Heart right ventricle (tissue), 16 donors: ENCODE results near the gene CORO7. TPM values are rescaled to one million over a fixed set of nuclear protein-coding genes. Genes with fewer than 3 reads are reported as not detected.

Source experiments
- ATAC-seq, 8 donors: fragments of 200-7000 bp; cut with Tn5 transposase; one replicate each; pipeline ENCODE4 v1.9.1; 2020; ENCODE audit warnings: mild to moderate bottlenecking in 8 of 8, moderate library complexity in 8 of 8, moderate number of reproducible peaks in 1 of 8
- DNase-seq, 2 donors: peaks; one replicate each; pipeline ENCODE4 v3.0.0-alpha.2; 2020
- H3K27ac ChIP-seq, 10 donors: fragments of 200-600 bp; sonication (generic) in 2 of 10; one replicate each; pipeline versions ENCODE4 v1.5.0 to v1.8.0; 2020 to 2022; ENCODE audit warnings: mild to moderate bottlenecking in 3 of 10
- H3K27me3 ChIP-seq, 7 donors: fragments of 200-600 bp; one replicate each; pipeline ENCODE4 v1.8.0; 2021 to 2022; ENCODE audit warnings: mild to moderate bottlenecking in 2 of 7
- H3K36me3 ChIP-seq, 9 donors: fragments of 200-600 bp; sonication (generic) in 1 of 9; one replicate each; pipeline versions ENCODE4 v1.5.0 to v1.8.0; 2020 to 2022; ENCODE audit warnings: mild to moderate bottlenecking in 2 of 9
- H3K4me1 ChIP-seq, 9 donors: fragments of 200-600 bp; sonication (generic) in 1 of 9; one replicate each; pipeline versions ENCODE4 v1.5.0 to v1.8.0; 2020 to 2022; ENCODE audit warnings: mild to moderate bottlenecking in 4 of 9
- H3K4me3 ChIP-seq, 10 donors: fragments of 200-600 bp; sonication (generic) in 2 of 10; one replicate each; pipeline versions ENCODE4 v1.5.0 to v1.8.0; 2020 to 2022; ENCODE audit warnings: mild to moderate bottlenecking in 7 of 10, moderate library complexity in 2 of 10
- H3K9me3 ChIP-seq, 11 donors: fragments of 200-600 bp in 10 of 11; sonication (generic) in 2 of 11; one replicate each; pipeline versions ENCODE4 v1.5.0 to v1.8.0; 2013 to 2022; ENCODE audit warnings: mild to moderate bottlenecking in 2 of 11, control low read depth in 1 of 11, moderate library complexity in 1 of 11
- WGBS, 2 donors: extraction: QIAGEN DNeasy Blood & Tissue Kit; methylation state at CpG; one replicate each; pipeline ENCODE4 v1.1.7; 2013; ENCODE audit warnings: inconsistent platforms in 1 of 2; 5-methylcytosine and 5-hydroxymethylcytosine counted together
- intact Hi-C, 10 donors: fragments of 100-400 bp; cut with DNase I; formaldehyde crosslinking; loops; one replicate each; pipeline versions ENCODE4 v1.11.1 to v1.14.2; 2022
- long read RNA-seq, 3 donors: library from polyadenylated mRNA; unstranded; transcript quantifications; one replicate each; pipeline ENCODE4 v2.0.0, GENCODE V29; 2020 to 2021
- polyA plus RNA-seq, 2 donors: library from polyadenylated mRNA; stranded (reverse); fragments of 200-250 nt; gene quantifications; one replicate each; pipeline ENCODE4 v1.2.3, GENCODE V29; 2013
- total RNA-seq, 10 donors: library from RNA; stranded (reverse); fragmentation: NEBNext Ultra II Directional in 3 of 10; extraction: Animal tissue kit (Norgen Biotek cat#: 25700) in 3 of 10; gene quantifications; one replicate each; pipeline versions ENCODE4 v1.2.1 to v1.2.4, GENCODE V29; 2021 to 2023
- TF ChIP-seq, protein P1 (sequence below), 9 donors: fragments of 200-600 bp; sonication (generic) in 2 of 9; IDR thresholded peaks; one replicate each; pipeline versions ENCODE4 v1.5.0 to v1.8.0; 2021 to 2022; ENCODE audit warnings: antibody characterized with exemption in 9 of 9, mild to moderate bottlenecking in 5 of 9, moderate library complexity in 1 of 9
- donor health status: Arrhythmogenic right ventricular cardiomyopathy.
- donor health status: ischemic (EF 13 %, LVEDD 7.1; RV severe dilation, severe dysfunction).
- donor health status: healthy with polysubstance abuse.
- donor health status: DM: no; HTN: yes; CAD: no.
- donor health status: DM: no; HTN: no; CAD: no.
- donor health status: ischemic (EF 25% LVEDD 6.9; RV normal size, moderate dysfunction).
- donor health status: ischemic (EF 25% LVEDD 5.7; RV mildly dilated, moderate dysfunction).
- donor health status: healthy.
- donor health status: DM: yes; HTN: yes; CAD: no.
- donor health status: Ischemic cardiomyopathy.
- donor health status: ischemic (EF 35%, LVEDD 5.7; RV mildly dilated, moderate dysfunction).
- donor health status: nonischemic (EF 11% LVEDD 7.7; RV severe dilation, severe dysfunction).
- donor health status: DM: yes; HTN: yes; CAD: no.
- donor health status: PGD.
- donor health status: ischemic (EF 29% LVEDD 5.4; RV normal size, mild dysfunction).
- donor health status: nonischemic (EF 23%, LVEDD 6.1; RV moderate dilation, normal function).

The CORO7 gene
- 10 to 100 TPM in 5 of 10 donors, 1 to 10 TPM in 5; 6.5 to 21.8 (median 10.1) TPM for total RNA-seq
- 10 to 100 TPM; 11.9 to 17.0 TPM for polyA plus RNA-seq
- long read RNA-seq, donor 1, partial matches to known transcripts = 0 of 3 reads
- long read RNA-seq, donor 1, other reads (novel, unspliced or antisense) = 3 of 3 reads
- long read RNA-seq, donor 2, partial matches to known transcripts = 3 of 7 reads
- long read RNA-seq, donor 2, other reads (novel, unspliced or antisense) = 2 of 7 reads
- long read RNA-seq, donor 3, partial matches to known transcripts = 9 of 16 reads
- long read RNA-seq, donor 3, other reads (novel, unspliced or antisense) = 4 of 16 reads

- DNase-seq (peak; percentile 97 to 98), ATAC-seq (peak; percentile 95 to 97 (median 96))
- Histone ChIP-seq H3K36me3 (peaks cover 0 to 20% (median 0%) of the 10 kb centered on the region in 9 donors), H3K27ac (peak within 1 kb of the TSS; percentile 56 to 95 (median 86)), H3K4me3 (peak within 1 kb of the TSS; percentile 77 to 99 (median 94)), H3K27me3 (no peaks in the 10 kb centered on the region), H3K9me3 (no peaks in the 10 kb centered on the region), H3K4me1 (peaks cover 6 to 62% (median 30%) of the 10 kb centered on the region in 9 donors)
- TF ChIP-seq, protein P1, sequence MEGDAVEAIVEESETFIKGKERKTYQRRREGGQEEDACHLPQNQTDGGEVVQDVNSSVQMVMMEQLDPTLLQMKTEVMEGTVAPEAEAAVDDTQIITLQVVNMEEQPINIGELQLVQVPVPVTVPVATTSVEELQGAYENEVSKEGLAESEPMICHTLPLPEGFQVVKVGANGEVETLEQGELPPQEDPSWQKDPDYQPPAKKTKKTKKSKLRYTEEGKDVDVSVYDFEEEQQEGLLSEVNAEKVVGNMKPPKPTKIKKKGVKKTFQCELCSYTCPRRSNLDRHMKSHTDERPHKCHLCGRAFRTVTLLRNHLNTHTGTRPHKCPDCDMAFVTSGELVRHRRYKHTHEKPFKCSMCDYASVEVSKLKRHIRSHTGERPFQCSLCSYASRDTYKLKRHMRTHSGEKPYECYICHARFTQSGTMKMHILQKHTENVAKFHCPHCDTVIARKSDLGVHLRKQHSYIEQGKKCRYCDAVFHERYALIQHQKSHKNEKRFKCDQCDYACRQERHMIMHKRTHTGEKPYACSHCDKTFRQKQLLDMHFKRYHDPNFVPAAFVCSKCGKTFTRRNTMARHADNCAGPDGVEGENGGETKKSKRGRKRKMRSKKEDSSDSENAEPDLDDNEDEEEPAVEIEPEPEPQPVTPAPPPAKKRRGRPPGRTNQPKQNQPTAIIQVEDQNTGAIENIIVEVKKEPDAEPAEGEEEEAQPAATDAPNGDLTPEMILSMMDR (IDR thresholded peaks at IDR 0.05) = no peak
- intact Hi-C loops = loop anchor here in 1 of 10 donors (5.0 kb wide), 1 partner anchor 234 kb away; no protein-coding TSS in a partner anchor
- WGBS, 2 donors = 0 to 1% methylated on average over 61 to 92 of the region's 92 CpGs
Measured at GRCh38 chr16:4416200-4417032, at the start of gene CORO7. CORO7 (minus strand) TSS chr16:4416596; CDS start chr16:4416518, 78 bp downstream.

- ATAC-seq (peak in 1 of 8 donors; percentile 1), DNase-seq (no peak)
- Histone ChIP-seq H3K9me3 (no peaks in the 10 kb centered on the region), H3K4me1 (peaks cover 0 to 30% (median 10%) of the 10 kb centered on the region in 9 donors), H3K27me3 (no peaks in the 10 kb centered on the region), H3K4me3 (no peak overlapping the region), H3K27ac (peak overlapping the region in 3 of 10 donors; percentile 6 to 53 (median 52)), H3K36me3 (peaks cover 0 to 95% (median 4%) of the 10 kb centered on the region in 9 donors)
- TF ChIP-seq, protein P1 (IDR thresholded peaks at IDR 0.05) = no peak
- intact Hi-C loops = no loop called here
- WGBS, 2 donors = 75 to 76% methylated on average over 22 of the region's 22 CpGs
Measured at GRCh38 chr16:4463522-4464163, 47.2 kb upstream of the CORO7 start.

DNA sequence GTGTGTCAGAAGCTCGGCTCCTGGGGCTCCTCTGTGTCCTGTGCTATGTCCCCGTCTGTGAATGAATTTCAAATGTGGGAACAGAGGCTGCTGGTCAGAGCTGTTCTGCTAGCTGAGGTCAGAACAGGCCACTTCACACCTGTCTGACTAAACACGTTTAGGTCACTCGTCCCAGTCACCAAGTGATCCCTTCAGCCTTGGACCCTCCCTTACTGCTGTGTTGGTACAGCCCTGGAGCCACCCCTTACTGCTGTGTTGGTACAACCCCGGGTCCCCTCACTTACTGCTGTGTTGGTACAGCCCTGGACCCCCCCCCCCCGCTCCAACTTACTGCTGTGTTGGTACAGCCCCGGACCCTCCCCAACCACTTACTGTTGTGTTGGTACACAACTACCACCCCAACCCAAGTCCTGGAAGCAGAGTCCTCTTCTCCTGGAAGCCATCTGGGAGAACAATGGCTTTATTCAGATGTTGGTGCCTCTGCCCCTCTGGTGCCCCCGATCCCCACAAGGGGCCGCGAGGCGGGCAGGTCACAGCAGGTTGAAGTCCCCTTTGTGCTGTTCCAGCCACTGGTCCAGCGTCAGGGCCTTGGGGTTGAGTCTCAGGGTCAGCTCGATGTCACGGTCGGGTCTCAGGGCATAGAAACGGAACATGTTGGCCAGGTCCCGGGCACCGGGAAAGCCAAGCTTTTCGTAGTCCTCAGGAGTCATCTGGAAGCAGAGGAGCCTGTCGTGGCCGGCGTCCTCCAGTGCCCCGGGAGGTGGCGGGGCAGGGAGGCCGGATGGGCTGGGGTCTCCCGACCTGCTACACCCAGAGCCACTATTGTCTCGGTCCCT is 45.1 kb upstream of the CORO7 start:
- no peak overlapping the region for H3K4me3 ChIP-seq
- H3K27me3 ChIP-seq = no peaks in the 10 kb centered on the region
- WGBS, 2 donors = 84 to 85% methylated on average over 27 of the region's 27 CpGs
- H3K9me3 ChIP-seq = no peaks in the 10 kb centered on the region
- no peak for DNase-seq
- TF ChIP-seq, protein P1 (IDR thresholded peaks at IDR 0.05) = no peak
- peaks cover 0 to 96% (median 10%) of the 10 kb centered on the region in 9 donors for H3K36me3 ChIP-seq
- H3K27ac ChIP-seq = no peak overlapping the region
- peaks cover 0 to 28% (median 6%) of the 10 kb centered on the region in 9 donors for H3K4me1 ChIP-seq
- ATAC-seq = no peak
- intact Hi-C loops = no loop called here
